H1 (cell line): ENCODE data around the gene NEURL2. TPM values are rescaled to one million over a fixed set of nuclear protein-coding genes. Genes with fewer than 3 reads are reported as not detected.

ENCODE experiments used
- CTCF ChIA-PET: fragments of 300-600 bp; sonication (Branson Sonifier 250); formaldehyde crosslinking; loops from one replicate; lab custom pipeline; 2021; ENCODE audit not compliant: partially characterized antibody; lab: Charles Lee
- POLR2A ChIA-PET: fragments of 300-600 bp; sonication (Branson Sonifier 250); formaldehyde crosslinking; loops from one replicate; lab custom pipeline; 2021; ENCODE audit warnings: inconsistent platforms; ENCODE audit not compliant: partially characterized antibody; lab: Charles Lee
- DNase-seq, 2 experiments: peaks; one replicate each; pipeline versions ENCODE4 v3.0.0 to v3.0.0-alpha.2; 2010 to 2022; ENCODE audit warnings: low spot score in 2 of 2, low read depth in 1 of 2, mixed read lengths in 1 of 2
- FAIRE-seq: peaks from 2 replicates; lab custom pipeline; 2011; peaks lifted over from hg19 to GRCh38; lab: Jason Lieb, UNC
- H2AFZ ChIP-seq: 2 replicates; pipeline ENCODE4 v1.8.1; 2012; ENCODE audit warnings: low read length, inconsistent platforms
- H2AK5ac ChIP-seq: 2 replicates; pipeline ENCODE4 v1.6.1; 2013; ENCODE audit warnings: low read depth, low read length
- H2BK120ac ChIP-seq: replicated peaks from 2 replicates; pipeline ENCODE3; 2013; ENCODE audit warnings: low read depth, low read length, inconsistent platforms
- H2BK12ac ChIP-seq: 2 replicates; pipeline ENCODE4 v1.6.1; 2013; ENCODE audit warnings: low read depth, low read length
- H2BK15ac ChIP-seq: 2 replicates; pipeline ENCODE4 v1.6.1; 2013; ENCODE audit warnings: low read length
- H2BK20ac ChIP-seq: 2 replicates; pipeline ENCODE4 v1.6.1; 2013; ENCODE audit warnings: low read length
- H2BK5ac ChIP-seq: 2 replicates; pipeline ENCODE4 v1.6.1; 2013; ENCODE audit warnings: low read depth, low read length
- H3K14ac ChIP-seq: 2 replicates; pipeline ENCODE4 v1.6.1; 2013; ENCODE audit warnings: inconsistent platforms; ENCODE audit not compliant: insufficient read length
- H3K18ac ChIP-seq: 2 replicates; pipeline ENCODE4 v1.6.1; 2013; ENCODE audit warnings: low read length; ENCODE audit errors: extremely low read depth
- H3K23ac ChIP-seq: 2 replicates; pipeline ENCODE4 v1.6.1; 2013; ENCODE audit warnings: inconsistent platforms; ENCODE audit not compliant: insufficient read length
- H3K23me2 ChIP-seq: 2 replicates; pipeline ENCODE4 v1.6.1; 2013; ENCODE audit warnings: low read depth, low read length
- H3K27ac ChIP-seq: 2 replicates; pipeline ENCODE4 v1.6.1; 2011; ENCODE audit warnings: low read depth, low read length, inconsistent platforms
- H3K27me3 ChIP-seq, 4 experiments: replicated peaks in 1 of 4; 1 replicate in 1 of 4; 2 replicates in 3 of 4; pipeline versions ENCODE4 v1.6.1 to v1.8.1; 2011 to 2013; ENCODE audit warnings: low read length in 3 of 4, mild to moderate bottlenecking in 3 of 4, inconsistent platforms in 2 of 4, mixed read lengths in 2 of 4, moderate library complexity in 1 of 4; ENCODE audit not compliant: control insufficient read depth in 3 of 4, insufficient read depth in 3 of 4; ENCODE audit errors: extremely low read depth in 1 of 4
- H3K36me3 ChIP-seq, 4 experiments: 2 replicates each; pipeline versions ENCODE4 v1.6.1 to v1.8.1; 2011 to 2013; ENCODE audit warnings: mild to moderate bottlenecking in 4 of 4, low read length in 3 of 4, moderate library complexity in 2 of 4, control low read depth in 1 of 4, inconsistent platforms in 1 of 4; ENCODE audit not compliant: insufficient read depth in 4 of 4, control insufficient read depth in 2 of 4
- H3K4ac ChIP-seq: replicated peaks from 2 replicates; pipeline ENCODE3; 2013; ENCODE audit warnings: low read length, low read depth, mixed read lengths, inconsistent platforms; ENCODE audit not compliant: insufficient read length
- H3K4me1 ChIP-seq, 4 experiments: replicated peaks in 1 of 4; 1 replicate in 1 of 4; 2 replicates in 3 of 4; pipeline versions ENCODE4 v1.6.1 to v1.8.1; 2011 to 2013; ENCODE audit warnings: low read length in 3 of 4, inconsistent platforms in 2 of 4, mixed read lengths in 1 of 4; ENCODE audit not compliant: insufficient read depth in 4 of 4, control insufficient read depth in 3 of 4
- H3K4me2 ChIP-seq, 2 experiments: 2 replicates each; pipeline versions ENCODE4 v1.6.1 to v1.8.1; 2011 to 2013; ENCODE audit warnings: low read depth in 2 of 2, low read length in 2 of 2, control low read depth in 1 of 2, inconsistent platforms in 1 of 2, mild to moderate bottlenecking in 1 of 2; ENCODE audit not compliant: insufficient read depth in 1 of 2
- H3K4me3 ChIP-seq, 4 experiments: fragments of 200-600, 300-600 bp in 1 of 4; sonication (generic), shearing (Covaris generic), sonication (Bioruptor Twin) in 1 of 4; 2 replicates each; pipeline versions ENCODE4 v1.5.1 to v1.8.1; 2011 to 2016; ENCODE audit warnings: low read length in 4 of 4, low read depth in 3 of 4, control low read depth in 2 of 4, inconsistent platforms in 2 of 4, mild to moderate bottlenecking in 2 of 4, mixed read lengths in 1 of 4, moderate library complexity in 1 of 4; ENCODE audit not compliant: insufficient read depth in 2 of 4; ENCODE audit errors: extremely low read depth in 1 of 4
- H3K56ac ChIP-seq: replicated peaks from 2 replicates; pipeline ENCODE3; 2013; ENCODE audit warnings: low read depth, mild to moderate bottlenecking, mixed read lengths, low read length, inconsistent platforms; ENCODE audit not compliant: insufficient read length
- H3K79me1 ChIP-seq: 2 replicates; pipeline ENCODE4 v1.6.1; 2013; ENCODE audit warnings: low read depth, low read length, control low read depth
- H3K79me2 ChIP-seq, 2 experiments: 2 replicates each; pipeline versions ENCODE4 v1.6.1 to v1.8.1; 2012 to 2013; ENCODE audit warnings: low read length in 2 of 2, mild to moderate bottlenecking in 2 of 2, inconsistent platforms in 1 of 2; ENCODE audit not compliant: insufficient read depth in 2 of 2, control insufficient read depth in 1 of 2
- H3K9ac ChIP-seq, 4 experiments: replicated peaks in 1 of 4; 1 replicate in 1 of 4; 2 replicates in 3 of 4; pipeline versions ENCODE4 v1.6.1 to v1.8.1; 2011 to 2013; ENCODE audit warnings: low read depth in 3 of 4, low read length in 3 of 4, control low read depth in 2 of 4, mild to moderate bottlenecking in 2 of 4, moderate library complexity in 2 of 4, inconsistent platforms in 1 of 4; ENCODE audit errors: extremely low read depth in 1 of 4
- H3K9me3 ChIP-seq, 2 experiments: 2 replicates each; pipeline versions ENCODE4 v1.6.1 to v1.8.1; 2012 to 2013; ENCODE audit warnings: mild to moderate bottlenecking in 2 of 2, moderate library complexity in 2 of 2, control low read depth in 1 of 2, inconsistent platforms in 1 of 2, low read depth in 1 of 2, low read length in 1 of 2, mixed read lengths in 1 of 2; ENCODE audit not compliant: insufficient read depth in 2 of 2
- H4K20me1 ChIP-seq, 2 experiments: replicated peaks in 1 of 2; 2 replicates each; pipeline versions ENCODE3 to v1.8.1; 2011 to 2013; ENCODE audit warnings: inconsistent platforms in 2 of 2, low read length in 2 of 2, mild to moderate bottlenecking in 1 of 2; ENCODE audit not compliant: insufficient read depth in 2 of 2, control insufficient read depth in 1 of 2
- H4K5ac ChIP-seq: 2 replicates; pipeline ENCODE4 v1.6.1; 2013; ENCODE audit warnings: low read length, low read depth, mixed read lengths, inconsistent platforms; ENCODE audit not compliant: insufficient read length
- H4K8ac ChIP-seq: 2 replicates; pipeline ENCODE4 v1.8.0; 2013; ENCODE audit warnings: mild to moderate bottlenecking, moderate library complexity, low read length, inconsistent platforms; ENCODE audit not compliant: insufficient read depth; ENCODE audit errors: extremely low read depth
- H4K91ac ChIP-seq: replicated peaks from 2 replicates; pipeline ENCODE3; 2013; ENCODE audit warnings: low read length, mixed read lengths, inconsistent platforms; ENCODE audit not compliant: insufficient read length
- ASH2L ChIP-seq: fragments of 200-600, 300-600 bp; sonication (generic); IDR thresholded peaks from one replicate; pipeline ENCODE4 v1.7.1; 2017; ENCODE audit warnings: low read length
- BRCA1 ChIP-seq: IDR thresholded peaks from 2 replicates; pipeline ENCODE4 v1.6.1; 2012; ENCODE audit warnings: low read depth, low read length, improper control_type of control experiment
- CBX5 ChIP-seq: fragments of 300-800, 300-1000 bp; sonication (generic); IDR thresholded peaks from 2 replicates; pipeline ENCODE4 v1.7.1; 2016; ENCODE audit warnings: antibody characterized with exemption, low read length, low read depth
- CREB1 ChIP-seq: IDR thresholded peaks from 2 replicates; pipeline ENCODE4 v1.6.1; 2012; ENCODE audit warnings: inconsistent platforms
- CTBP2 ChIP-seq: IDR thresholded peaks from 2 replicates; pipeline ENCODE4 v1.7.0; 2011; ENCODE audit warnings: borderline replicate concordance, mild to moderate bottlenecking, moderate library complexity, mixed read lengths, low read length; ENCODE audit not compliant: insufficient read depth, insufficient read length
- POLR2A ChIP-seq, 2 experiments: IDR thresholded peaks; 1 replicate in 1 of 2; 2 replicates in 1 of 2; pipeline ENCODE4 v1.6.1; 2011; ENCODE audit warnings: low read depth in 2 of 2, low read length in 2 of 2, mild to moderate bottlenecking in 2 of 2; ENCODE audit errors: control extremely low read depth in 1 of 2
- POLR2AphosphoS5 ChIP-seq: IDR thresholded peaks from 2 replicates; pipeline ENCODE4 v1.6.1; 2011; ENCODE audit warnings: low read depth, low read length
- RFX5 ChIP-seq: IDR thresholded peaks from 2 replicates; pipeline ENCODE4 v1.6.1; 2011; ENCODE audit warnings: low read depth, low read length, improper control_type of control experiment, borderline replicate concordance
- TAF1 ChIP-seq: IDR thresholded peaks from 2 replicates; pipeline ENCODE4 v1.6.1; 2011; ENCODE audit warnings: mild to moderate bottlenecking, low read depth, low read length
- WGBS, 2 experiments: shearing (Covaris generic) in 1 of 2; methylation state at CpG; one replicate each; pipeline versions ENCODE4 v1.1.6 to v1.1.7; 2013 to 2015; ENCODE audit warnings: low lambda C conversion rate in 2 of 2, mixed read lengths in 2 of 2, inconsistent platforms in 1 of 2, low coverage in 1 of 2, missing lambda C conversion rate in 1 of 2; ENCODE audit not compliant: insufficient replicate concordance in 2 of 2, insufficient coverage in 1 of 2, insufficient read length in 1 of 2; ENCODE audit errors: extremely low coverage in 1 of 2, missing lambda C conversion rate in 1 of 2; 5-methylcytosine and 5-hydroxymethylcytosine counted together
- polyA plus RNA-seq, 7 experiments: library from polyadenylated mRNA; depleted of rRNA in 3 of 7; stranded (reverse) in 5 of 7; unstranded in 2 of 7; fragments of >200 nt in 5 of 7; fragments of 200-250 nt in 2 of 7; gene quantifications; 1 replicate in 5 of 7; 2 replicates in 1 of 7; 4 replicates in 1 of 7; pipeline versions ENCODE4 v1.2.1 to v1.2.3, GENCODE V29; 2011 to 2013; ENCODE audit warnings: missing spikeins in 2 of 7, mixed read lengths in 2 of 7
- total RNA-seq: library from RNA; stranded (reverse); fragmentation: NEBNext Ultra II Directional; extraction: Animal tissue kit (Norgen Biotek cat#: 25700); gene quantifications from 2 replicates; pipeline ENCODE4 v1.2.1, GENCODE V29; 2021
- TF ChIP-seq, protein P1 (sequence below): IDR thresholded peaks from 2 replicates; pipeline ENCODE4 v1.6.1; 2012; ENCODE audit warnings: inconsistent platforms

Gene NEURL2
- total and polyA plus RNA-seq, 2 of the 8 experiments (the other 6 are each of a cell fraction or from before 2014, with no cell fraction given) = 6.9 TPM

- Histone ChIP-seq H3K14ac (no peak overlapping the region), H2BK15ac (no peak overlapping the region), H3K79me1 (peaks cover 3% of the 10 kb centered on the region; the same call in 1 of the 2 replicates), H3K4ac (peak overlapping the region; percentile 94), H3K27ac (peak overlapping the region; percentile 38; the same call in 1 of the 2 replicates), H2BK120ac (peak overlapping the region; percentile 43), H3K36me3 (peaks cover 3 to 10% (median 7%) of the 10 kb centered on the region in 4 experiments; a peak in 7 of 8 replicates), H3K79me2 (peaks cover 0 to 7% of the 10 kb centered on the region in 2 experiments; a peak in 1 of 4 replicates), H2BK12ac (peak overlapping the region; percentile 68; the same call in 1 of the 2 replicates), H3K9ac (peak overlapping the region; percentile 47 to 71 (median 67); a peak in 6 of 7 replicates), H3K9me3 (no peaks in the 10 kb centered on the region), H3K27me3 (no peaks in the 10 kb centered on the region), H3K18ac (peak overlapping the region; percentile 83), H3K4me3 (peak overlapping the region; percentile 55 to 79 (median 74)), H4K20me1 (peaks cover 0 to 8% of the 10 kb centered on the region in 2 experiments), H4K8ac (peak overlapping the region; percentile 97), H2BK5ac (peak overlapping the region; percentile 52; the same call in 1 of the 2 replicates), H2AK5ac (no peak overlapping the region), H3K4me1 (peaks cover 0 to 10% (median 6%) of the 10 kb centered on the region in 4 experiments; a peak in 6 of 7 replicates), H3K56ac (peak overlapping the region; percentile 42), H3K4me2 (peak overlapping the region; percentile 72 to 95), H4K5ac (peak overlapping the region; percentile 70), H3K23me2 (peaks cover 15% of the 10 kb centered on the region; the same call in 1 of the 2 replicates), H2AFZ (no peak overlapping the region; the same call in 1 of the 2 replicates), H3K23ac (no peak overlapping the region), H4K91ac (peak overlapping the region; percentile 74), H2BK20ac (no peak overlapping the region)
- ChIA-PET CTCF (interaction anchor here (0.6 to 6.3 kb wide), 37 partner anchors 8 to 569 kb away, joined by 3 to 40 read pairs (median 5); partner anchors contain the start of genes ACOT8, PCIF1, SNX21 and ZSWIM1), POLR2A (interaction anchor here (0.7 to 11.2 kb wide), 32 partner anchors 8 to 91 kb away, joined by 3 to 172 read pairs (median 6); partner anchors contain the start of genes ACOT8, PCIF1, PLTP and SNX21)
- DNase-seq (peak; percentile 43 to 89), FAIRE-seq (no peak)
- WGBS, 2 experiments = 5% methylated on average over 74 of the region's 79 CpGs; no CpG with 5 or more reads in 1 of the 2 experiments
- TF ChIP-seq POLR2AphosphoS5 (peak; percentile 90), POLR2A (IDR thresholded peaks at IDR 0.05; ENCODE audit: control extremely low read depth in 1 of 2, low read depth in 2 of 2, low read length in 2 of 2) (peak in 1 of 2 experiments; percentile 65; a peak in 2 of 3 replicates), BRCA1 (no peak), CREB1 (peak; percentile 22; the same call in 1 of the 2 replicates), RFX5 (no peak), TAF1 (peak; percentile 63; the same call in 1 of the 2 replicates), CTBP2 (no peak), ASH2L (peak; percentile 53), CBX5 (no peak)
- TF ChIP-seq, protein P1, sequence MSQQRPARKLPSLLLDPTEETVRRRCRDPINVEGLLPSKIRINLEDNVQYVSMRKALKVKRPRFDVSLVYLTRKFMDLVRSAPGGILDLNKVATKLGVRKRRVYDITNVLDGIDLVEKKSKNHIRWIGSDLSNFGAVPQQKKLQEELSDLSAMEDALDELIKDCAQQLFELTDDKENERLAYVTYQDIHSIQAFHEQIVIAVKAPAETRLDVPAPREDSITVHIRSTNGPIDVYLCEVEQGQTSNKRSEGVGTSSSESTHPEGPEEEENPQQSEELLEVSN = peak; percentile 91
Observed at GRCh38 chr20:45890077-45890984, 677 bp downstream of the NEURL2 start.
